Measurements from ENCODE around the gene RIPOR3. TPM values are rescaled to one million over a fixed set of nuclear protein-coding genes. Genes with fewer than 3 reads are reported as not detected.

Gene RIPOR3
- total and polyA plus RNA-seq, 9 of the 15 experiments (the other 6 are each of a cell fraction or from before 2014, with no cell fraction given), result 3.3 to 62.7 (median 21.4) TPM

DNA sequence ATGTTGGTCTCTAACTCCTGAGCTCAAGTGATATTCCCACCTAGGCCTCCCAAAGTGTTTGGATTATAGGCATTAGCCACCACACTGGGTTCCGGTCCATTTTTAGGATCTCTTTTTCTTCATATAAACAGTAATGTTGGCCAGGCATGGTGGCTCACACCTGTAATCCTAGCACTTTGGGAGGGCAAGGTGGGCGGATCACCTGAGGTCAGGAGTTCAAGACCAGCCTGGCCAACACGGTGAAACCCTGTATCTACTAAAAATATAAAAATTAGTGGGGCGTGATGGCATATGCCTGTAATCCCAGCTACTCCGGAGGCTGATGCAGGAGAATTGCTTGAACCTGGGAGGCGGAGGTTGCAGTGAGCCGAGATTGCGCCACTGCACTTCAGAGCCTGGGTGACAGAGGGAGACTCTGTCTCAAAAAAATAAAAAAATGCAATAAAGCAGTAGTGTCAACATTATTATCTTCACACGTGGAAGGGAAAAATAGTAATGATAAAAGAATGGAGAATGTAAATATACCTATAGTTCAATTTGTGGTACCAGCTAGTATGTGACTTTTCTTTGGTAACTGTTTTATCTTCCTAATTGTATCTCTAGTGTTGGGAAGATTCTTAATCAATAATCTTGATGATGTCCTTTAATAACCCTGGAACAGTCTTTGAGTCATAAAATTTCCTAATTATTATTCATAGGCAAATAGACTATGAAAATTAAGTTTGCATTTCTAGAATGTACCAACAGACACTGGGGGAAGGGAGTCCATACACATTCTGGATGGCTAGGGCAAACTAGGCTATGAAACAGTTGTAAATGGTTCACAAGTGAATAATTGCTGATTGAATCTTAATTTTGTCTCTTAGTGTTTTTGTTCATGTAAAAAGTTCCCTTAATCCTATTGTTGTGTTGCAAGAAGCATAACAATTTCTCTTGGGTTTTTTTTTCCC is 43.7 kb upstream of the RIPOR3 start (continued):
- TF ChIP-seq, protein P1, sequence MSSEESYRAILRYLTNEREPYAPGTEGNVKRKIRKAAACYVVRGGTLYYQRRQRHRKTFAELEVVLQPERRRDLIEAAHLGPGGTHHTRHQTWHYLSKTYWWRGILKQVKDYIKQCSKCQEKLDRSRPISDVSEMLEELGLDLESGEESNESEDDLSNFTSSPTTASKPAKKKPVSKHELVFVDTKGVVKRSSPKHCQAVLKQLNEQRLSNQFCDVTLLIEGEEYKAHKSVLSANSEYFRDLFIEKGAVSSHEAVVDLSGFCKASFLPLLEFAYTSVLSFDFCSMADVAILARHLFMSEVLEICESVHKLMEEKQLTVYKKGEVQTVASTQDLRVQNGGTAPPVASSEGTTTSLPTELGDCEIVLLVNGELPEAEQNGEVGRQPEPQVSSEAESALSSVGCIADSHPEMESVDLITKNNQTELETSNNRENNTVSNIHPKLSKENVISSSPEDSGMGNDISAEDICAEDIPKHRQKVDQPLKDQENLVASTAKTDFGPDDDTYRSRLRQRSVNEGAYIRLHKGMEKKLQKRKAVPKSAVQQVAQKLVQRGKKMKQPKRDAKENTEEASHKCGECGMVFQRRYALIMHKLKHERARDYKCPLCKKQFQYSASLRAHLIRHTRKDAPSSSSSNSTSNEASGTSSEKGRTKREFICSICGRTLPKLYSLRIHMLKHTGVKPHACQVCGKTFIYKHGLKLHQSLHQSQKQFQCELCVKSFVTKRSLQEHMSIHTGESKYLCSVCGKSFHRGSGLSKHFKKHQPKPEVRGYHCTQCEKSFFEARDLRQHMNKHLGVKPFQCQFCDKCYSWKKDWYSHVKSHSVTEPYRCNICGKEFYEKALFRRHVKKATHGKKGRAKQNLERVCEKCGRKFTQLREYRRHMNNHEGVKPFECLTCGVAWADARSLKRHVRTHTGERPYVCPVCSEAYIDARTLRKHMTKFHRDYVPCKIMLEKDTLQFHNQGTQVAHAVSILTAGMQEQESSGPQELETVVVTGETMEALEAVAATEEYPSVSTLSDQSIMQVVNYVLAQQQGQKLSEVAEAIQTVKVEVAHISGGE (CRISPR knock-in tag; IDR thresholded peaks at IDR 0.05), result peak in 1 of 3 experiments; percentile 83; a peak in 2 of 6 replicates
- TF ChIP-seq ZNF212 (CRISPR knock-in tag; IDR thresholded peaks at IDR 0.05) (no peak), EGR1 (conservative IDR thresholded peaks at IDR 0.05) (peak; percentile 35; the same call in 1 of the 2 replicates)

Measured in K562 (cell line).